GM21576 (cell line): ENCODE data around the gene OTUD3.
"Not testable (repeated sequence)": the region's sequence is repeated elsewhere in the genome, so short reads cannot be mapped to it uniquely, and the experiment has no call there.

Source experiments
- ATAC-seq: cut with Tn5 transposase; IDR thresholded peaks from one replicate; pipeline ENCODE4 v1.9.1; 2021; ENCODE audit warnings: mild to moderate bottlenecking, moderate library complexity; ENCODE audit not compliant: unreplicated experiment

The OTUD3 gene, protein sequence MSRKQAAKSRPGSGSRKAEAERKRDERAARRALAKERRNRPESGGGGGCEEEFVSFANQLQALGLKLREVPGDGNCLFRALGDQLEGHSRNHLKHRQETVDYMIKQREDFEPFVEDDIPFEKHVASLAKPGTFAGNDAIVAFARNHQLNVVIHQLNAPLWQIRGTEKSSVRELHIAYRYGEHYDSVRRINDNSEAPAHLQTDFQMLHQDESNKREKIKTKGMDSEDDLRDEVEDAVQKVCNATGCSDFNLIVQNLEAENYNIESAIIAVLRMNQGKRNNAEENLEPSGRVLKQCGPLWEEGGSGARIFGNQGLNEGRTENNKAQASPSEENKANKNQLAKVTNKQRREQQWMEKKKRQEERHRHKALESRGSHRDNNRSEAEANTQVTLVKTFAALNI

DNA sequence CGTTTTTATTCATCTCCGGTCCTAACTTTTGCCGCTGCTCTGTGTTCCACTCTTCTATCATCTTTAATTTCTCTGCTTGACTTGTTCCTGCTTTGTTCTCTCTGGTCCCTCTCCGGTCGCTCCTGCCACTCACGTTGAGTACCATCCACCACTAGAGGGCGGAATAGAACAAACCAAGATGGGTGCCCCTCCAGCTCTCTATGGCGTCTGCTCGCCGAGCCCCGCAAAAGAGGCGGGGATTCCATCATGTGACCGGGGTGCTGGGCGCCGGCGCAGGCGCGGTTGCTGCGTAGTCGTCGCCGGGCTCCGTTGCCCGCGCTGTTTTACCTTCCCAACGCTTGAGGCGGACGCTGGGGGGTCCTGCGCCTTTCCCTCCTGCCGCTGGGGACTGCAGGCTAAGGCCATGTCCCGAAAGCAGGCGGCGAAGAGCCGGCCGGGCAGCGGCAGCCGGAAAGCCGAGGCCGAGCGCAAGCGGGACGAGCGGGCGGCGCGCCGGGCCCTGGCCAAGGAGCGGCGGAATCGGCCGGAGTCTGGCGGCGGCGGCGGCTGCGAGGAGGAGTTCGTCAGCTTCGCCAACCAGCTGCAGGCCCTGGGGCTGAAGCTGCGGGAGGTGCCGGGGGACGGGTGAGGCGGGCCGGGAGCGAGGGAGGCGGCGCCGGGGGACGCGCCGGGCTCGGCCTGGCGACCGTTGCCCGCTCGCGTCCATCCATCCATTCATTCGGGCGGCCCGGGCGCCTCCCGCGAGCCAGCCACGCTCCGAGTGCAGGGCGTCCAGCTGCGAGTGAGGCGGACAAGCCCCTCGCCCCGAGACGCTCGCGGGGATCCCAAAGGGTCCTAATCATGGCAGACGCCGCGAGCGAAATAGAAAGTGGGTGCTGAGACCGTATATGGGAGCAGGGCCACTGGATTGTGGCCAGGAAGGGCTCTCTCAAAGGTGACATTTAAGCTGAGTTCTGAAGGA is at the start of gene OTUD3:
OTUD3 (plus strand) TSS at position 285 of the 961 bp plus-strand sequence; CDS start at position 404, 119 bp downstream.
- peak; percentile 85 for ATAC-seq

- no peak for ATAC-seq
Observed at GRCh38 chr1:19835578-19835977, 46.6 kb upstream of the OTUD3 start.

GRCh38 chr1:19837866-19838265 is 44.3 kb upstream of the OTUD3 start:
- no peak for ATAC-seq

GRCh38 chr1:19840228-19840627 is 42.0 kb upstream of the OTUD3 start:
- no peak for ATAC-seq

DNA sequence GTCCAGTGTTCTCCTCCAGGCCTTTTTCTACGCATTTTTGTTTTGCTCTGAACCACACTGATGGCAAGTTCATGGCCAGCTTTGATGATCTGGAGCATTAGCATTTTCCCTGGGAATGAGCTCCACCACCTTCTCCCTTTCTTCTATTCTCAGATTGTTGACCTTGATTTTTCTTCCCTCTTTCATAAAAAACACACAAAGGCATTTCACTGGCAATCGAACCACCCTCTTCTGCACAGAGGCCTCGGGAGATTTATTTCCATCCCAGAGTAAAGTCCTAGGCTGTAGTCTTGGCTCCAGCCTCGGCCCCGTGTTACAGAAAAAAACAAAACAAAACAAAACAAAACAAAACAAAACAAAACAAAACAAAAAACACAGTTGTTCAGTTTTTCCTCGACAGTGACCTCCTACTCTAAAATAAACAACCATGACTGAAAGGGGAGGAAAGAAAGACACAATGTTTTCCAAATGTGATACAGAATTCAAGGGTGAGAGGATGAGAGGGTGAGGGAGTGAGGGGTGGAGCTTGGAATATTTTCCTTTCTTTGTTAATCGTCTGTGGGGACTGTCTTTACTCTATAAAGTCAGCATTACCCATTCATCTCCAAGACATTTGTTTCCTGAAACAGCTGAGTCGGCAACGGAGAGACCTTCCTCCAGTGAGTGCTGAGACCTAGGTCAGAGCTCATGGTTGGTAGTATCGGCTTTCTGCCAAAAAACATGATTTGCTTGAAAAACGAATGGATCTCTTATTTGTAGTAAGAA is 37.3 kb upstream of the OTUD3 start:
- no peak for ATAC-seq

DNA sequence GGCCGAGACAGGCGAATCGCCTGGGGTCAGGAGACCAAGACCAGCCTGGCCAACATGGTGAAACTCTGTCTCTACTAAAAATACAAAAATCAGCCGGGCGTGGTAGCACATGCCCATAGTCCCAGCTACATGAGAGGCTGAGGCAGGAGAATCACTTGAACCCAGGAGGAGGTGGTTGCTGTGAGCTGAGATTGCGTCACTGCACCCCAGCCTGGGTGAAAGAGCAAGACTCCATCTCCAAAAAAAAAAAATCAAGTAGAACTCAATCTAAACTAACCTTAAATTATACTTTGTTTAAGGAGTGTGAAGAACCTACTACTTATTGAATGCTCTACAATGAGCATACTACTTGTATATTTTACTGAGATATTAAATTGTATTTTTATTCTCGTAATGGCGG is 36.6 kb upstream of the OTUD3 start:
- no peak for ATAC-seq

GRCh38 chr1:19846338-19846737 is 35.9 kb upstream of the OTUD3 start:
- no peak for ATAC-seq

DNA sequence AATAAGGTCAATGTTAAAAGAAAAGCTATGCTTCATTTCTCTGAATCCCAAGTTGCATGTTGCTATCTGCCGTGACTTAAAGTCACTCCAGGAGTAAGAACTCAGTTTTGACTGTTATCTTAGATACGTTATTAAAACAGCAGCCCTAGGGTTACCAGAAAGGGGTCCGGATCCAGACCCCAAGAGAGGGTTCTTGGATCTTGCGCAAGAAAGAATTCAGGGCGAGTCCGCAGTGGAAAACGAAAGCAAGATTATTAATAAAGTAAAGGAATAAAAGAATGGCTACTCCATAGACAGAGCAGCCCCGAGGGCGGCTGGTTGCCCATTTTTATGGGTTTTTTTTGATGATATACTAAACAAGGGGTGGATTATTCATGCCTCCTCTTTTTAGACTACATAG is 34.9 kb upstream of the OTUD3 start:
- ATAC-seq = not testable (repeated sequence)

- not testable (repeated sequence) for ATAC-seq
Observed at GRCh38 chr1:19849307-19849706, 32.9 kb upstream of the OTUD3 start.

- ATAC-seq = no peak
Observed at GRCh38 chr1:19850214-19850613, 32.0 kb upstream of the OTUD3 start.

- ATAC-seq = no peak
Observed at GRCh38 chr1:19852036-19852435, 30.2 kb upstream of the OTUD3 start.

- no peak for ATAC-seq
Observed at GRCh38 chr1:19854866-19855265, 27.3 kb upstream of the OTUD3 start.

DNA sequence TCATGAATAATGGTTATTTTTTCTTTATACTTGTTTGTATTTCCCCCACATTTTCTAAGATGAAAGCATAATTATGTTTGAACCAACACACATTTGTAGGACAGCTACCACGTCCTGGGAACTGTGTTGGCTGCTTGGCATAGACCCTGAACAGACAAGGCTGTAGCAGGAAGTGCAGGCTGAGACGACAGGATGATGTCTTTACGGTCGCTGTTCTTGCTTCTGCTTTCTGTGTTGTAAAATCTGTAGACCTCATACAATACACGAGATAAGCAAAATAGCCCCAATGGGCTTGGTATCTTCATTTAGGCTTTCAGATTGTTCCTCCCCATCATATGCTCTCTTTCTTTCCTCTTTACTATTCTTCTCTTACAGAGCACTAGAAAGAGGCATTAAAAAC is 23.3 kb upstream of the OTUD3 start:
- no peak for ATAC-seq

GRCh38 chr1:19859876-19860275 is 22.3 kb upstream of the OTUD3 start:
- ATAC-seq = no peak

GRCh38 chr1:19860418-19860817 is 21.8 kb upstream of the OTUD3 start:
- ATAC-seq = no peak

DNA sequence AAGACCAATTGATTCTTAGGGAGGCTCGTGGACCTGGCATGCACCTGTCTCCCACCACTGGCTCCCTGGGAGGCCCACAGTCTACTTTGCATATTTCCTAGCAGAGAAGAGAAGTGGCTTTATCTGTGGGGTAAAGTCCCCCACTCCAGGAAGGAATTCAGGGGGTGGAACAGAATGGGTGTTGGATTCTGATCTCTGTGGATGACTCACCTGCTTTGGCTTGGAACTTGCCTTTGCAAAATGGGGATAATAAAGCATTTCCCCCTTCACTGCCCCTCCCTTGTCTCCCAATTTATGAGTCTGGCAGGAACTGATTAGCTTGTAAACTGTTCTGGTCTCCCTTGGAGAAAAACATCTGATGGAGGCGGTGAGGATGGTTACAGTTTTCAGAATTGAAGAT is 21.2 kb upstream of the OTUD3 start:
- no peak for ATAC-seq

DNA sequence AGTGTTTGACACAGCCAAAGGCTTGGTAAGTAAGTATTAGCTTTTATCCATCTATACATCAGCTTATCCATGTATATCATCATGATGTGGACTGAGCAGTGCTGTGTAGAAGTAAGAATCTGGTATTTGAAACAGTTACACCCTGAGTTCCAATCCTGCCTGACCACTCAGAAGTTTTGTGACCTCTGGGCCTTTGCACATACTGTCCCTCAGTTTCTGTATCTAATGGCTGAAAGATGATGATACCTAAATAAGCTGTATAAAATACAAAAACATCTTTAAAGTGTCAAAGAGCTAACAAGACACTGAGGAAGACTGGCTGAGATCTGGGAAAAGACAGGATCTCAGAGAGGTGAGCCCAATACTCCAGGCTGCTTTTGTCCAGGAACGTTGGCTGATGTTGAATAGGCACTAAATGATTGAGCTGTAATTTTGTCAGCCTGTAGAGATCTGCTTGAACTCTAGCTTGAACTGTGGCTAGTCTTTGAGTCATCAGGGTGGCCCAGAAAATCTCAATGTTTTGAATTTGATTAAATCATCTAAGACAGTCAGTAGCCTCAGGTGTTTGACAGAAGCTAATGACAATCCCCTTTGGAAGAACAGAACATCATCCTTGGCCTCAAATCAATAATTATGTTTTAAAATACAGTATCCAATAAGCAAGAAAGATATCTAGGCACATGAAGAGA is 20.2 kb upstream of the OTUD3 start:
- no peak for ATAC-seq

GRCh38 chr1:19862944-19863343 is 19.3 kb upstream of the OTUD3 start:
- no peak for ATAC-seq

DNA sequence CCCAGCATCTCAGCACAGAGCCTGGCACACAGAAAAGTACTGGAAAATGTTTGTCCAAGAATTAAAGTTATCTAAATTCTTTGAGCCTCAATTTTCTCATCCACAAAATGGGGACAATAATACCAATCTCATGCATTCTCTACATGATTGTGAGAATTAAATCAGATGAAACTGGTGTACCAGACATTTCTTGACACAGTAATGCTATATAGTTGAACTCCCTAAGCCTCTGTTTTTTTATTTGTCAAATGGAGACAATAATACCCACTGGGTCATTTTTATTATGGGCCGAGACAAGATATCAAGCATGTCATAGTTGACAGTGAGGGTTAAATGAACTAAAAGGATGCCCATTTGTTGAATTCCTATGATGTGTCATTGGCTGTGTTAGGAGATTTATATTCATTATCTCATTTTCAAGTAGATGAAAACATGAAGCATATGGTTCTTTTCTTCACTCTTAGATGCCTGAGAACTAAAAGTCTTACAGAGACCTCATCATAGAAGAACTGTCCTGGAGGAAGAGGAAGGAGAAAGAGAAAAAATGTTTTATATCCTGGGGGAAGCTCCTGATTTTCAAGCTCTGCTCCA is 17.5 kb upstream of the OTUD3 start:
- no peak for ATAC-seq

DNA sequence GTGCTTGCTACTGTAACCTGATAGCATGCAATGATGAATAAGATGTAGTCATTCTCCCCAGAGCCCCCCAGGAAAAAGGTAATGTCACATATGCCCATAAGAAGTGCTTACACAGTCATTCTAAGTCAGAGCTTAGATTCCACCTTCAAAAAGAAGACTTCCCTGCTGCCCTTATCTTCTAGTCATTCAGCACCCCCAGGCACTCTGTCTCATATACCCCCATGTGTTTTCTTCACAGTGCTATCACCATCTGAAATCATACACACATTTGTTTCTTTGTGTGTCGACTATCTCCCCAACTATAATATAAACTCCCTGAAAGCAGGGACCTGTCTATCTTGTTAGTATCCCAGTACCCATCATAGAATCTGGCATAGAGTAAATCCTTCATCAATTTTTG is 16.2 kb upstream of the OTUD3 start:
- no peak for ATAC-seq
